Neural cell (in vitro differentiated cells): Measurements from ENCODE around the gene COL21A1. TPM values are rescaled to one million over a fixed set of nuclear protein-coding genes. Genes with fewer than 3 reads are reported as not detected.

Experiments used
- H2AFZ ChIP-seq: fragments of 200-600, 300-800 bp; sonication (generic), shearing (Covaris generic); 2 replicates; pipeline ENCODE4 v1.6.0; 2014; ENCODE audit warnings: low read depth, mild to moderate bottlenecking, antibody characterized with exemption, low read length, moderate library complexity
- H3F3A ChIP-seq: fragments of 200-600 bp; shearing (Covaris generic); 2 replicates; pipeline ENCODE4 v1.6.1; 2016; ENCODE audit warnings: mild to moderate bottlenecking, moderate library complexity, mixed read lengths, antibody characterized with exemption, low read length; ENCODE audit not compliant: insufficient read depth, poor library complexity, severe bottlenecking
- H3K27ac ChIP-seq: fragments of 200-600, 300-800 bp; sonication (generic), shearing (Covaris generic); 2 replicates; pipeline ENCODE4 v1.5.1; 2014; ENCODE audit warnings: mild to moderate bottlenecking, low read length, moderate library complexity
- H3K27me3 ChIP-seq: fragments of 300-800, 200-600 bp; sonication (generic), shearing (Covaris generic); 2 replicates; pipeline ENCODE4 v1.6.0; 2014; ENCODE audit warnings: mild to moderate bottlenecking, low read depth, low read length, moderate library complexity; ENCODE audit not compliant: insufficient read depth
- H3K36me3 ChIP-seq: fragments of 300-800, 200-600 bp; sonication (generic), shearing (Covaris generic); 2 replicates; pipeline ENCODE4 v1.5.1; 2014; ENCODE audit warnings: mild to moderate bottlenecking, antibody characterized with exemption, low read length, moderate library complexity; ENCODE audit not compliant: insufficient read depth
- H3K4me2 ChIP-seq: fragments of 300-800, 200-600 bp; sonication (generic), shearing (Covaris generic); 2 replicates; pipeline ENCODE4 v1.6.0; 2014; ENCODE audit warnings: mild to moderate bottlenecking, low read length
- H3K4me3 ChIP-seq: fragments of 300-800, 200-600 bp; sonication (generic), shearing (Covaris generic); 2 replicates; pipeline ENCODE4 v1.5.1; 2014; ENCODE audit warnings: mild to moderate bottlenecking, low read length, moderate library complexity
- H3K79me2 ChIP-seq: fragments of 200-600 bp; shearing (Covaris generic); replicated peaks from 2 replicates; pipeline ENCODE4 v1.6.0; 2014; ENCODE audit warnings: mild to moderate bottlenecking, low read length, moderate library complexity; ENCODE audit not compliant: insufficient read depth
- H3K9ac ChIP-seq: fragments of 300-800, 200-600 bp; sonication (generic), shearing (Covaris generic); 2 replicates; pipeline ENCODE4 v1.6.1; 2016; ENCODE audit warnings: mild to moderate bottlenecking, low read length, mixed read lengths
- H3K9me2 ChIP-seq: fragments of 200-600 bp; shearing (Covaris generic); 2 replicates; pipeline ENCODE4 v1.6.1; 2016; ENCODE audit warnings: mild to moderate bottlenecking, low read length, mixed read lengths; ENCODE audit not compliant: insufficient read depth
- H3K9me3 ChIP-seq: fragments of 200-600, 300-800 bp; sonication (generic), shearing (Covaris generic); 2 replicates; pipeline ENCODE4 v1.6.1; 2016; ENCODE audit warnings: mild to moderate bottlenecking, mixed run types, low read length, moderate library complexity, mixed read lengths
- H4K20me1 ChIP-seq: fragments of 200-600 bp; shearing (Covaris generic); 2 replicates; pipeline ENCODE4 v1.6.1; 2016; ENCODE audit warnings: mild to moderate bottlenecking, mixed run types; ENCODE audit not compliant: insufficient read depth
- EP300 ChIP-seq: fragments of 450-650 bp; conservative IDR thresholded peaks from 2 replicates; pipeline ENCODE4 v1.6.1; 2014; ENCODE audit warnings: antibody characterized with exemption, mild to moderate bottlenecking, moderate library complexity; ENCODE audit not compliant: poor library complexity, severe bottlenecking
- EZH2 ChIP-seq: fragments of 200-600, 300-800 bp; shearing (Covaris generic), sonication (generic); IDR thresholded peaks from 2 replicates; pipeline ENCODE4 v1.6.1; 2014; ENCODE audit warnings: antibody characterized with exemption, low read length, borderline replicate concordance, mild to moderate bottlenecking; ENCODE audit not compliant: insufficient read depth, poor library complexity, severe bottlenecking
- MXI1 ChIP-seq: fragments of 450-650 bp; conservative IDR thresholded peaks from 2 replicates; pipeline ENCODE4 v1.6.1; 2014; ENCODE audit warnings: antibody characterized with exemption, mild to moderate bottlenecking; ENCODE audit not compliant: poor library complexity, severe bottlenecking
- POLR2AphosphoS5 ChIP-seq: IDR thresholded peaks from 2 replicates; pipeline ENCODE4 v1.6.1; 2012
- RAD21 ChIP-seq: fragments of 450-650 bp; conservative IDR thresholded peaks from 2 replicates; pipeline ENCODE4 v1.6.1; 2014; ENCODE audit warnings: antibody characterized with exemption, mild to moderate bottlenecking, moderate library complexity
- SMC3 ChIP-seq: fragments of 450-650 bp; conservative IDR thresholded peaks from 2 replicates; pipeline ENCODE4 v1.6.1; 2014; ENCODE audit warnings: antibody characterized with exemption, mild to moderate bottlenecking, moderate library complexity; ENCODE audit not compliant: poor library complexity
- TAF1 ChIP-seq: IDR thresholded peaks from 2 replicates; pipeline ENCODE4 v1.6.1; 2012; ENCODE audit warnings: low read depth
- polyA plus RNA-seq: library from polyadenylated mRNA; depleted of rRNA; stranded (reverse); fragments of >200 nt; gene quantifications from 2 replicates; pipeline ENCODE4 v1.2.3, GENCODE V29; 2014
- TF ChIP-seq, protein P1 (sequence below): fragments of 450-650 bp; IDR thresholded peaks from 2 replicates; pipeline ENCODE4 v1.5.1; 2014; ENCODE audit warnings: antibody characterized with exemption, mild to moderate bottlenecking, moderate library complexity; ENCODE audit not compliant: poor library complexity, severe bottlenecking
- TF ChIP-seq, protein P2 (sequence below): IDR thresholded peaks from 2 replicates; pipeline ENCODE4 v1.6.1; 2012; ENCODE audit warnings: borderline replicate concordance

Gene COL21A1
- polyA plus RNA-seq, 1 donor from 2014 or later: 0.25 TPM

- H4K20me1 ChIP-seq: no peaks in the 10 kb centered on the region
- no peaks in the 10 kb centered on the region for H3F3A ChIP-seq
- no peaks in the 10 kb centered on the region for H3K9me3 ChIP-seq
- no peak overlapping the region for H3K4me2 ChIP-seq
- H3K9me2 ChIP-seq: no peaks in the 10 kb centered on the region
- no peaks in the 10 kb centered on the region for H3K27me3 ChIP-seq
- H3K36me3 ChIP-seq: no peaks in the 10 kb centered on the region
- H3K27ac ChIP-seq: no peak overlapping the region
- no peak overlapping the region for H2AFZ ChIP-seq
- no peaks in the 10 kb centered on the region for H3K79me2 ChIP-seq
- no peak overlapping the region for H3K9ac ChIP-seq
- TF ChIP-seq, protein P1, sequence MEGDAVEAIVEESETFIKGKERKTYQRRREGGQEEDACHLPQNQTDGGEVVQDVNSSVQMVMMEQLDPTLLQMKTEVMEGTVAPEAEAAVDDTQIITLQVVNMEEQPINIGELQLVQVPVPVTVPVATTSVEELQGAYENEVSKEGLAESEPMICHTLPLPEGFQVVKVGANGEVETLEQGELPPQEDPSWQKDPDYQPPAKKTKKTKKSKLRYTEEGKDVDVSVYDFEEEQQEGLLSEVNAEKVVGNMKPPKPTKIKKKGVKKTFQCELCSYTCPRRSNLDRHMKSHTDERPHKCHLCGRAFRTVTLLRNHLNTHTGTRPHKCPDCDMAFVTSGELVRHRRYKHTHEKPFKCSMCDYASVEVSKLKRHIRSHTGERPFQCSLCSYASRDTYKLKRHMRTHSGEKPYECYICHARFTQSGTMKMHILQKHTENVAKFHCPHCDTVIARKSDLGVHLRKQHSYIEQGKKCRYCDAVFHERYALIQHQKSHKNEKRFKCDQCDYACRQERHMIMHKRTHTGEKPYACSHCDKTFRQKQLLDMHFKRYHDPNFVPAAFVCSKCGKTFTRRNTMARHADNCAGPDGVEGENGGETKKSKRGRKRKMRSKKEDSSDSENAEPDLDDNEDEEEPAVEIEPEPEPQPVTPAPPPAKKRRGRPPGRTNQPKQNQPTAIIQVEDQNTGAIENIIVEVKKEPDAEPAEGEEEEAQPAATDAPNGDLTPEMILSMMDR: no peak
- TF ChIP-seq MXI1 (no peak), SMC3 (no peak)
- TF ChIP-seq, protein P2, sequence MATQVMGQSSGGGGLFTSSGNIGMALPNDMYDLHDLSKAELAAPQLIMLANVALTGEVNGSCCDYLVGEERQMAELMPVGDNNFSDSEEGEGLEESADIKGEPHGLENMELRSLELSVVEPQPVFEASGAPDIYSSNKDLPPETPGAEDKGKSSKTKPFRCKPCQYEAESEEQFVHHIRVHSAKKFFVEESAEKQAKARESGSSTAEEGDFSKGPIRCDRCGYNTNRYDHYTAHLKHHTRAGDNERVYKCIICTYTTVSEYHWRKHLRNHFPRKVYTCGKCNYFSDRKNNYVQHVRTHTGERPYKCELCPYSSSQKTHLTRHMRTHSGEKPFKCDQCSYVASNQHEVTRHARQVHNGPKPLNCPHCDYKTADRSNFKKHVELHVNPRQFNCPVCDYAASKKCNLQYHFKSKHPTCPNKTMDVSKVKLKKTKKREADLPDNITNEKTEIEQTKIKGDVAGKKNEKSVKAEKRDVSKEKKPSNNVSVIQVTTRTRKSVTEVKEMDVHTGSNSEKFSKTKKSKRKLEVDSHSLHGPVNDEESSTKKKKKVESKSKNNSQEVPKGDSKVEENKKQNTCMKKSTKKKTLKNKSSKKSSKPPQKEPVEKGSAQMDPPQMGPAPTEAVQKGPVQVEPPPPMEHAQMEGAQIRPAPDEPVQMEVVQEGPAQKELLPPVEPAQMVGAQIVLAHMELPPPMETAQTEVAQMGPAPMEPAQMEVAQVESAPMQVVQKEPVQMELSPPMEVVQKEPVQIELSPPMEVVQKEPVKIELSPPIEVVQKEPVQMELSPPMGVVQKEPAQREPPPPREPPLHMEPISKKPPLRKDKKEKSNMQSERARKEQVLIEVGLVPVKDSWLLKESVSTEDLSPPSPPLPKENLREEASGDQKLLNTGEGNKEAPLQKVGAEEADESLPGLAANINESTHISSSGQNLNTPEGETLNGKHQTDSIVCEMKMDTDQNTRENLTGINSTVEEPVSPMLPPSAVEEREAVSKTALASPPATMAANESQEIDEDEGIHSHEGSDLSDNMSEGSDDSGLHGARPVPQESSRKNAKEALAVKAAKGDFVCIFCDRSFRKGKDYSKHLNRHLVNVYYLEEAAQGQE: no peak
- H3K4me3 ChIP-seq: no peak overlapping the region
Measured at GRCh38 chr6:56187686-56188085, 59.7 kb downstream of the COL21A1 start.

- Histone ChIP-seq H3K4me2 (no peak overlapping the region), H3K27ac (no peak overlapping the region), H3K79me2 (no peaks in the 10 kb centered on the region), H2AFZ (no peak overlapping the region), H4K20me1 (no peaks in the 10 kb centered on the region), H3K4me3 (no peak overlapping the region), H3K9me2 (no peaks in the 10 kb centered on the region), H3F3A (no peaks in the 10 kb centered on the region), H3K36me3 (no peaks in the 10 kb centered on the region), H3K9me3 (no peaks in the 10 kb centered on the region), H3K27me3 (no peaks in the 10 kb centered on the region), H3K9ac (no peak overlapping the region)
- TF ChIP-seq RAD21: no peak
- TF ChIP-seq, protein P2: no peak
- no peak for TF ChIP-seq EP300
- TF ChIP-seq EZH2: no peak
- TF ChIP-seq, protein P1: no peak
- no peak for TF ChIP-seq MXI1
- TF ChIP-seq POLR2AphosphoS5: no peak
- TF ChIP-seq SMC3: no peak
- TF ChIP-seq TAF1: no peak
Measured at GRCh38 chr6:56176741-56177140, 70.6 kb downstream of the COL21A1 start.
